ENCODE data around the gene AGER. TPM values are rescaled to one million over a fixed set of nuclear protein-coding genes. Genes with fewer than 3 reads are reported as not detected.

Gene AGER
- total and polyA plus RNA-seq, 2 experiments from 2014 or later, result 3.4 to 4.5 TPM

DNA sequence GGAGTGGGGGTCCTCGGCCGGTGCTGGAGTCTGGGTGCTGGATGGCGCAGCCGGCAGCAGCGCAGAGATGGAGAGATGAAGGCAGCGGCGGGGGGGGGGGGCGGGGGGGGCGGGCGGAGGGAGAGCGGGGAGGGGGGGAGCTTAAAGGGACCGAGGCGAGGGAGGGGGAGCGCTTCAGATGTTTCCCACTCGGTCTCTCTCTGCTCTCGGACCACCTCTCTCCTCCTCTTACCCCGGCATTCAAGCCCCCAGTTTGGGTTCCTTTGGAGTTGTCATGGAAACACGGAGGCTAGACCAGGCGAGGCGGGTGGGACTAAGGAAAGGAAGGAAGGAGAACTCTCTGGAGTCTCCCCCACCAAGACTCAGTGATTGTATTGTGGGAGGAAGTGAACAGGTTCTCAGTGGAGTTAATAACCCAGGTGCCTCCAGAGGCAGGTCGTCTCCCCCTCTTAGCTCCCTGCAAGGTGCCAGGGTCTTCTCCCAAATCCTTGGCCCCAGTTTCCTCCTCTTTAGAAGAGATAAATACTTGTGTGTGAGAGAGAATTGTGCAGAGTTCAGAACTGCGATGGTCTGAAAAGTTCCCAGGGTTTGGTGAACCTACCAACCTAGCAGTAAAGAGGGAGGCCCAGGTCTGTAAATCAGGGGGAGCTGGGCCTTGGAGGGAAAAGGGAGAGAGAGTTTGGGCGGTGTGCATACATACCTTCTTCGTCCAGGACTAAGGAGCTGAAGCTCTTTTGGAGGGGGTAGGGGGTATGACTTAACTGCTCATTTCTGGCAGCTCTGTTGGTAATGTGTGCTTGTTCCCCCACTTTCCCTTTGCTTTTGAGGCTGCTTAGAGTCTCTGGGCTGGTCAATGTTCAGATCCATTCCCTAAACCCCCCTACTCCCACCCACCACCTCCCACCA lies 31.9 kb downstream of the AGER start, which contains the start of gene PRRT1:
PRRT1 (minus strand) TSS at position 77 of the 906 bp plus-strand sequence. CDS start 112 bp downstream, outside the sequence.
- no peak for DNase-seq (ENCODE audit: low spot score)
- H3K79me2 ChIP-seq, result peaks cover 24% of the 10 kb centered on the region
- WGBS (ENCODE audit: low lambda C conversion rate, missing lambda C conversion rate), result 33% methylated on average over 8 of the region's 24 CpGs
- peak within 1 kb of the TSS; percentile 72 for H3K4me3 ChIP-seq
- H3K9me3 ChIP-seq (ENCODE audit: low read depth), result no peaks in the 10 kb centered on the region
- no peaks in the 10 kb centered on the region for H3K36me3 ChIP-seq (replicated peaks; ENCODE audit: insufficient read depth, low read depth)
- no peaks in the 10 kb centered on the region for H3K9me2 ChIP-seq (replicated peaks; ENCODE audit: insufficient read depth)
- H4K20me1 ChIP-seq (ENCODE audit: insufficient read depth, poor library complexity, severe bottlenecking), result no peaks in the 10 kb centered on the region
- peak within 1 kb of the TSS; percentile 87 for H3K4me2 ChIP-seq
- H3K27me3 ChIP-seq, result peaks cover 26% of the 10 kb centered on the region
- peak within 1 kb of the TSS; percentile 59 for H2AFZ ChIP-seq
- peaks cover 22% of the 10 kb centered on the region for H3K4me1 ChIP-seq (ENCODE audit: insufficient read depth)
- peak within 1 kb of the TSS; percentile 96 for H3K27ac ChIP-seq
- TF ChIP-seq EZH2phosphoT487 (IDR thresholded peaks at IDR 0.05; ENCODE audit: low read depth, severe bottlenecking, unreplicated experiment) (no peak), EZH2 (IDR thresholded peaks at IDR 0.05; ENCODE audit: borderline replicate concordance) (no peak)
- TF ChIP-seq, protein P1, sequence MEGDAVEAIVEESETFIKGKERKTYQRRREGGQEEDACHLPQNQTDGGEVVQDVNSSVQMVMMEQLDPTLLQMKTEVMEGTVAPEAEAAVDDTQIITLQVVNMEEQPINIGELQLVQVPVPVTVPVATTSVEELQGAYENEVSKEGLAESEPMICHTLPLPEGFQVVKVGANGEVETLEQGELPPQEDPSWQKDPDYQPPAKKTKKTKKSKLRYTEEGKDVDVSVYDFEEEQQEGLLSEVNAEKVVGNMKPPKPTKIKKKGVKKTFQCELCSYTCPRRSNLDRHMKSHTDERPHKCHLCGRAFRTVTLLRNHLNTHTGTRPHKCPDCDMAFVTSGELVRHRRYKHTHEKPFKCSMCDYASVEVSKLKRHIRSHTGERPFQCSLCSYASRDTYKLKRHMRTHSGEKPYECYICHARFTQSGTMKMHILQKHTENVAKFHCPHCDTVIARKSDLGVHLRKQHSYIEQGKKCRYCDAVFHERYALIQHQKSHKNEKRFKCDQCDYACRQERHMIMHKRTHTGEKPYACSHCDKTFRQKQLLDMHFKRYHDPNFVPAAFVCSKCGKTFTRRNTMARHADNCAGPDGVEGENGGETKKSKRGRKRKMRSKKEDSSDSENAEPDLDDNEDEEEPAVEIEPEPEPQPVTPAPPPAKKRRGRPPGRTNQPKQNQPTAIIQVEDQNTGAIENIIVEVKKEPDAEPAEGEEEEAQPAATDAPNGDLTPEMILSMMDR (IDR thresholded peaks at IDR 0.05; ENCODE audit: poor library complexity), result no peak

- no peak overlapping the region for H2AFZ ChIP-seq
- H3K4me3 ChIP-seq, result no peak overlapping the region
- 63% methylated on average over 4 of the region's 8 CpGs for WGBS (ENCODE audit: low lambda C conversion rate, missing lambda C conversion rate)
- H3K4me2 ChIP-seq, result peak overlapping the region; percentile 87
- H3K27me3 ChIP-seq, result peaks cover 26% of the 10 kb centered on the region
- TF ChIP-seq EZH2phosphoT487 (IDR thresholded peaks at IDR 0.05; ENCODE audit: low read depth, severe bottlenecking, unreplicated experiment) (no peak), EZH2 (IDR thresholded peaks at IDR 0.05; ENCODE audit: borderline replicate concordance) (no peak)
- TF ChIP-seq, protein P1 (IDR thresholded peaks at IDR 0.05; ENCODE audit: poor library complexity), result no peak
- H3K9me2 ChIP-seq (replicated peaks; ENCODE audit: insufficient read depth), result no peaks in the 10 kb centered on the region
- no peaks in the 10 kb centered on the region for H4K20me1 ChIP-seq (ENCODE audit: insufficient read depth, poor library complexity, severe bottlenecking)
- no peaks in the 10 kb centered on the region for H3K9me3 ChIP-seq (ENCODE audit: low read depth)
- DNase-seq (ENCODE audit: low spot score), result no peak
- H3K4me1 ChIP-seq (ENCODE audit: insufficient read depth), result peaks cover 22% of the 10 kb centered on the region
- H3K79me2 ChIP-seq, result peaks cover 17% of the 10 kb centered on the region
- H3K27ac ChIP-seq, result no peak overlapping the region
- no peaks in the 10 kb centered on the region for H3K36me3 ChIP-seq (replicated peaks; ENCODE audit: insufficient read depth, low read depth)
Measured at GRCh38 chr6:32151181-32151862, 32.7 kb downstream of the AGER start.

DNA sequence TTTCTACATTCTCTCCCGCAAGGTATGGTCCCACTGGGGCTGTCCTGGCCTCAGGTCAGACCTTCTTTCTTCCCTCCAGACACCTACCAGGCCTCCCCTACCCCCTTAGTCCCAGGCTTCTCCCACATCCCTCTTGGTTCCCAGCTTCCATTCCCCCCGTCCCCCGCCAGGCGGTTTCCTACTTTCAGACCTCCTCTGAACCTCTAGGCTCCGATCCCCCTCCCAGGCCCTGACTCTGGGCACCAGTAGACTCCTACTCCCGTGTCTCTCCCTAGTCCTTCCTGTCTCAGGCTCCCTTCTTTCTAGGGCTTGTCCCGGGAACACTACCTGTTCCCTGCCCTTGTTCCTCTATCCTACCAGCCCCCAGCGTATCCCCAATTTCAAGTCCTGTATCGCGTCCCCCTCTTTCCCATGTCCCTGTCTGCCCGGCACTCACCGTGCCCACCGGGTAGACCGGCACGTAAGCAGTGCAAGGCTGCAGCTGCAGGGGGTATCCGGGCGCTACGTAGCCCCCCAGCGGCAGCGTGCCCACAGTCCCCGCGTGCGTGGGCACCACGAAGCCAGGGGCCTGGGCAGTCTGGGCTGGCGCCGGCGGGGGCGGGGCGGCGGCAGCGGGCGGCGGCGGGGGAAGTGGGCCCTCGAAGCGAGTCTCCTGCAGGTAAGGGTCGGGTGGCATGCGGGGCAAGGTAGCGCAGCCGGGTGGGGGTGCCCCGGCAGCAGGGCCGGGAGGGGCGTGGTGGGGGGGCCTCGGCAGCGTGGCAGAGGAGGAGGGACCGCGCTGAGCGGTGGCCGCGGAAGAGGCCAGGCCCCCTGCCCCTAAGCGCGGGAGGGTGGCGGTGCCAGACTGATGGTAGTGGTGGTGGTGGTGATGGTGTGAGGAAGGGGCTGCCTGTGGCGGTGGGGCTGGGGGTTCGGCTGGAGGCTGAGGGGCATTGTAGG lies 33.9 kb downstream of the AGER start:
- Histone ChIP-seq H2AFZ (no peak overlapping the region), H3K4me3 (no peak overlapping the region), H3K79me2 (peaks cover 6% of the 10 kb centered on the region), H3K9me2 (replicated peaks; ENCODE audit: insufficient read depth) (no peaks in the 10 kb centered on the region), H3K4me1 (ENCODE audit: insufficient read depth) (peaks cover 22% of the 10 kb centered on the region), H3K27me3 (peaks cover 26% of the 10 kb centered on the region), H3K9me3 (ENCODE audit: low read depth) (no peaks in the 10 kb centered on the region), H3K27ac (no peak overlapping the region), H3K4me2 (peak overlapping the region; percentile 87), H3K36me3 (replicated peaks; ENCODE audit: insufficient read depth, low read depth) (no peaks in the 10 kb centered on the region), H4K20me1 (ENCODE audit: insufficient read depth, poor library complexity, severe bottlenecking) (no peaks in the 10 kb centered on the region)
- TF ChIP-seq EZH2phosphoT487 (IDR thresholded peaks at IDR 0.05; ENCODE audit: low read depth, severe bottlenecking, unreplicated experiment), result no peak
- TF ChIP-seq, protein P1 (IDR thresholded peaks at IDR 0.05; ENCODE audit: poor library complexity), result no peak
- TF ChIP-seq EZH2 (IDR thresholded peaks at IDR 0.05; ENCODE audit: borderline replicate concordance), result no peak
- WGBS (ENCODE audit: low lambda C conversion rate, missing lambda C conversion rate), result 37% methylated on average over 27 of the region's 55 CpGs
- no peak for DNase-seq (ENCODE audit: low spot score)
